Tibial nerve (tissue), 4 donors: Measurements from ENCODE around the gene GRIA1.

Experiments
- EP300 ChIP-seq, 2 donors: sonication (generic); formaldehyde crosslinking; IDR thresholded peaks; one replicate each; pipeline ENCODE4 v1.6.1; 2017; ENCODE audit warnings: antibody characterized with exemption in 2 of 2, mild to moderate bottlenecking in 1 of 2
- POLR2A ChIP-seq, 2 donors: fragments of 450-650 bp; IDR thresholded peaks; one replicate each; pipeline ENCODE4 v1.6.1; 2017; ENCODE audit warnings: antibody characterized with exemption in 2 of 2, mild to moderate bottlenecking in 2 of 2, moderate library complexity in 2 of 2
- TF ChIP-seq, protein P1 (sequence below), 5 experiments: fragments of 200-600 bp in 3 of 5; fragments of 450-650 bp in 2 of 5; sonication (generic) in 3 of 5; IDR thresholded peaks; one replicate each; pipeline ENCODE4 v1.5.1; 2016 to 2019; ENCODE audit warnings: antibody characterized with exemption in 5 of 5, mild to moderate bottlenecking in 3 of 5, moderate library complexity in 2 of 5

DNA sequence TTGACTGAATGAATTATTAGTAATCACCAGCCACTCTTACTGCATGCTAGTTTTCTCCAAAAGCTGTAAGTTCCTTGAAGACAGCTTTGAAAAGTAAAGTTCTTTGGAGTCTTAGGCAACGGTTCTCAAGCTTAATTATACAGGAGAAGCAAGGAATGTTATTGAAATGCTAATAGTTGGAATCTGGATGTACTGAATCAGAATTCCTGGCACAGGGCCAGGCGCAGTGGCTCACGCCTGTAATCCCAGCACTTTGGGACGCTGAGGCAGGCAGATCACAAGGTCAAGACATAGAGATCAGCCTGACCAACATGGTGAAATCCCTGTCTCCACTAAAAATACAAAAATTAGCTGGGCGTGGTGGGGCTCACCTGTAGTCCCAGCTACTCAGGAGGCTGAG, 33.4 kb downstream of the GRIA1 start:
- TF ChIP-seq POLR2A (IDR thresholded peaks at IDR 0.05) (no peak), EP300 (IDR thresholded peaks at IDR 0.05) (peak in 1 of 2 donors; percentile 19)
- TF ChIP-seq, protein P1, sequence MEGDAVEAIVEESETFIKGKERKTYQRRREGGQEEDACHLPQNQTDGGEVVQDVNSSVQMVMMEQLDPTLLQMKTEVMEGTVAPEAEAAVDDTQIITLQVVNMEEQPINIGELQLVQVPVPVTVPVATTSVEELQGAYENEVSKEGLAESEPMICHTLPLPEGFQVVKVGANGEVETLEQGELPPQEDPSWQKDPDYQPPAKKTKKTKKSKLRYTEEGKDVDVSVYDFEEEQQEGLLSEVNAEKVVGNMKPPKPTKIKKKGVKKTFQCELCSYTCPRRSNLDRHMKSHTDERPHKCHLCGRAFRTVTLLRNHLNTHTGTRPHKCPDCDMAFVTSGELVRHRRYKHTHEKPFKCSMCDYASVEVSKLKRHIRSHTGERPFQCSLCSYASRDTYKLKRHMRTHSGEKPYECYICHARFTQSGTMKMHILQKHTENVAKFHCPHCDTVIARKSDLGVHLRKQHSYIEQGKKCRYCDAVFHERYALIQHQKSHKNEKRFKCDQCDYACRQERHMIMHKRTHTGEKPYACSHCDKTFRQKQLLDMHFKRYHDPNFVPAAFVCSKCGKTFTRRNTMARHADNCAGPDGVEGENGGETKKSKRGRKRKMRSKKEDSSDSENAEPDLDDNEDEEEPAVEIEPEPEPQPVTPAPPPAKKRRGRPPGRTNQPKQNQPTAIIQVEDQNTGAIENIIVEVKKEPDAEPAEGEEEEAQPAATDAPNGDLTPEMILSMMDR (IDR thresholded peaks at IDR 0.05): no peak
